Subcutaneous adipose tissue (tissue), 4 donors: ENCODE measurements around the gene ACTBL2. TPM values are rescaled to one million over a fixed set of nuclear protein-coding genes. Genes with fewer than 3 reads are reported as not detected.

Experiments
- CTCF ChIP-seq: fragments of 450-650 bp; IDR thresholded peaks from one replicate; pipeline ENCODE4 v1.5.1; 2016; ENCODE audit warnings: low read depth, mild to moderate bottlenecking, control low read depth, antibody characterized with exemption, moderate library complexity
- total RNA-seq, 4 donors: library from RNA; depleted of rRNA; stranded (reverse); fragments of >200 nt; gene quantifications; one replicate each; pipeline ENCODE4 v1.1.0, GENCODE V29; 2016

The ACTBL2 gene
- total RNA-seq, 4 donors from 2014 or later, result not detected

GRCh38 chr5:57452885-57453284 is 29.7 kb downstream of the ACTBL2 start:
- TF ChIP-seq CTCF, result no peak

- TF ChIP-seq CTCF, result no peak
Observed at GRCh38 chr5:57450991-57451876, 31.4 kb downstream of the ACTBL2 start.

GRCh38 chr5:57448751-57449150 is 33.9 kb downstream of the ACTBL2 start:
- no peak for TF ChIP-seq CTCF

- no peak for TF ChIP-seq CTCF
Observed at GRCh38 chr5:57448287-57448686, 34.3 kb downstream of the ACTBL2 start.

- TF ChIP-seq CTCF, result no peak
Observed at GRCh38 chr5:57447658-57448057, 35.0 kb downstream of the ACTBL2 start.

- TF ChIP-seq CTCF, result no peak
Observed at GRCh38 chr5:57446966-57447365, 35.6 kb downstream of the ACTBL2 start.

GRCh38 chr5:57445705-57446037 is 36.9 kb downstream of the ACTBL2 start:
- TF ChIP-seq CTCF, result no peak
